Neural crest cell (in vitro differentiated cells): ENCODE data around the gene TGFBRAP1. TPM values are rescaled to one million over a fixed set of nuclear protein-coding genes. Genes with fewer than 3 reads are reported as not detected.
A peak's percentile ranks its signal among the peaks of the same experiment; 100 is the strongest.

Experiments used
- DNase-seq: peaks from one replicate; pipeline ENCODE4 v3.0.0; 2021; ENCODE audit warnings: low read depth, mixed read lengths, low spot score
- H3K27ac Mint-ChIP-seq: one replicate; pipeline ENCODE4 v1.8.0; 2021; ENCODE audit warnings: mild to moderate bottlenecking, mixed read lengths; ENCODE audit not compliant: unreplicated experiment
- H3K27me3 Mint-ChIP-seq: 2 replicates; pipeline ENCODE4 v1.8.0; 2021; ENCODE audit warnings: low read depth, mild to moderate bottlenecking, mixed read lengths
- H3K36me3 Mint-ChIP-seq: 2 replicates; pipeline ENCODE4 v1.8.0; 2021; ENCODE audit warnings: low read depth, mild to moderate bottlenecking, mixed read lengths
- H3K4me1 Mint-ChIP-seq: 2 replicates; pipeline ENCODE4 v1.8.0; 2021; ENCODE audit warnings: mixed read lengths
- H3K4me3 Mint-ChIP-seq: one replicate; pipeline ENCODE4 v1.8.0; 2021; ENCODE audit warnings: mild to moderate bottlenecking, mixed read lengths
- H3K9me3 Mint-ChIP-seq: 2 replicates; pipeline ENCODE4 v1.8.0; 2021; ENCODE audit warnings: mixed read lengths
- CTCF ChIP-seq: fragments of 200-600 bp; sonication (generic); conservative IDR thresholded peaks from 2 replicates; pipeline ENCODE4 v1.5.0; 2021; ENCODE audit warnings: antibody characterized with exemption, mild to moderate bottlenecking
- total RNA-seq: library from RNA; stranded (reverse); gene quantifications from 2 replicates; pipeline ENCODE4 v1.2.1, GENCODE V29; 2021

Gene TGFBRAP1
- total RNA-seq, 1 donor from 2014 or later = 23.8 TPM

- DNase-seq = no peak
- no peaks in the 10 kb centered on the region for H3K27me3 Mint-ChIP-seq
- H3K9me3 Mint-ChIP-seq = no peaks in the 10 kb centered on the region
- peak overlapping the region; percentile 99 for H3K4me3 Mint-ChIP-seq
- no peak for TF ChIP-seq CTCF
- no peak overlapping the region for H3K27ac Mint-ChIP-seq
- peaks cover 35% of the 10 kb centered on the region for H3K4me1 Mint-ChIP-seq
- H3K36me3 Mint-ChIP-seq = no peaks in the 10 kb centered on the region
Observed at GRCh38 chr2:105335469-105335868, 5.9 kb upstream of the TGFBRAP1 start.

GRCh38 chr2:105334211-105334610 is 4.7 kb upstream of the TGFBRAP1 start:
- Mint-ChIP-seq H3K36me3 (no peaks in the 10 kb centered on the region), H3K4me3 (peak overlapping the region; percentile 47), H3K4me1 (peaks cover 39% of the 10 kb centered on the region), H3K27ac (no peak overlapping the region), H3K9me3 (no peaks in the 10 kb centered on the region), H3K27me3 (no peaks in the 10 kb centered on the region)
- DNase-seq = no peak
- no peak for TF ChIP-seq CTCF

GRCh38 chr2:105330681-105331375 is 1.3 kb upstream of the TGFBRAP1 start:
- TF ChIP-seq CTCF = no peak
- H3K27ac Mint-ChIP-seq = no peak overlapping the region
- H3K4me1 Mint-ChIP-seq = peaks cover 25% of the 10 kb centered on the region
- H3K9me3 Mint-ChIP-seq = no peaks in the 10 kb centered on the region
- H3K4me3 Mint-ChIP-seq = peak overlapping the region; percentile 90
- DNase-seq = no peak
- no peaks in the 10 kb centered on the region for H3K27me3 Mint-ChIP-seq
- no peaks in the 10 kb centered on the region for H3K36me3 Mint-ChIP-seq

GRCh38 chr2:105329197-105329554 is 359 bp downstream of the TGFBRAP1 start:
- peak overlapping the region; percentile 92 for H3K4me3 Mint-ChIP-seq
- H3K36me3 Mint-ChIP-seq = no peaks in the 10 kb centered on the region
- H3K4me1 Mint-ChIP-seq = peaks cover 25% of the 10 kb centered on the region
- no peaks in the 10 kb centered on the region for H3K9me3 Mint-ChIP-seq
- no peak for DNase-seq
- TF ChIP-seq CTCF = no peak
- no peaks in the 10 kb centered on the region for H3K27me3 Mint-ChIP-seq
- H3K27ac Mint-ChIP-seq = peak overlapping the region; percentile 79

GRCh38 chr2:105328281-105329196 is 996 bp downstream of the TGFBRAP1 start:
- Mint-ChIP-seq H3K27me3 (no peaks in the 10 kb centered on the region), H3K9me3 (no peaks in the 10 kb centered on the region), H3K4me1 (peaks cover 25% of the 10 kb centered on the region), H3K27ac (no peak overlapping the region), H3K36me3 (no peaks in the 10 kb centered on the region), H3K4me3 (peak overlapping the region; percentile 92)
- no peak for TF ChIP-seq CTCF
- DNase-seq = no peak
